Heart right ventricle (tissue), 16 donors: ENCODE results near the gene TMIGD3. TPM values are rescaled to one million over a fixed set of nuclear protein-coding genes. Genes with fewer than 3 reads are reported as not detected.

Source experiments
- ATAC-seq, 8 donors: fragments of 200-7000 bp; cut with Tn5 transposase; one replicate each; pipeline ENCODE4 v1.9.1; 2020; ENCODE audit warnings: mild to moderate bottlenecking in 8 of 8, moderate library complexity in 8 of 8, moderate number of reproducible peaks in 1 of 8
- DNase-seq, 2 donors: peaks; one replicate each; pipeline ENCODE4 v3.0.0-alpha.2; 2020
- H3K27ac ChIP-seq, 10 donors: fragments of 200-600 bp; sonication (generic) in 2 of 10; one replicate each; pipeline versions ENCODE4 v1.5.0 to v1.8.0; 2020 to 2022; ENCODE audit warnings: mild to moderate bottlenecking in 3 of 10
- H3K27me3 ChIP-seq, 7 donors: fragments of 200-600 bp; one replicate each; pipeline ENCODE4 v1.8.0; 2021 to 2022; ENCODE audit warnings: mild to moderate bottlenecking in 2 of 7
- H3K36me3 ChIP-seq, 9 donors: fragments of 200-600 bp; sonication (generic) in 1 of 9; one replicate each; pipeline versions ENCODE4 v1.5.0 to v1.8.0; 2020 to 2022; ENCODE audit warnings: mild to moderate bottlenecking in 2 of 9
- H3K4me1 ChIP-seq, 9 donors: fragments of 200-600 bp; sonication (generic) in 1 of 9; one replicate each; pipeline versions ENCODE4 v1.5.0 to v1.8.0; 2020 to 2022; ENCODE audit warnings: mild to moderate bottlenecking in 4 of 9
- H3K4me3 ChIP-seq, 10 donors: fragments of 200-600 bp; sonication (generic) in 2 of 10; one replicate each; pipeline versions ENCODE4 v1.5.0 to v1.8.0; 2020 to 2022; ENCODE audit warnings: mild to moderate bottlenecking in 7 of 10, moderate library complexity in 2 of 10
- H3K9me3 ChIP-seq, 11 donors: fragments of 200-600 bp in 10 of 11; sonication (generic) in 2 of 11; one replicate each; pipeline versions ENCODE4 v1.5.0 to v1.8.0; 2013 to 2022; ENCODE audit warnings: mild to moderate bottlenecking in 2 of 11, control low read depth in 1 of 11, moderate library complexity in 1 of 11
- CTCF ChIP-seq, 9 donors: fragments of 200-600 bp; sonication (generic) in 2 of 9; IDR thresholded peaks; one replicate each; pipeline versions ENCODE4 v1.5.0 to v1.8.0; 2021 to 2022; ENCODE audit warnings: antibody characterized with exemption in 9 of 9, mild to moderate bottlenecking in 5 of 9, moderate library complexity in 1 of 9
- WGBS, 2 donors: extraction: QIAGEN DNeasy Blood & Tissue Kit; methylation state at CpG; one replicate each; pipeline ENCODE4 v1.1.7; 2013; ENCODE audit warnings: inconsistent platforms in 1 of 2; 5-methylcytosine and 5-hydroxymethylcytosine counted together
- intact Hi-C, 10 donors: fragments of 100-400 bp; cut with DNase I; formaldehyde crosslinking; loops; one replicate each; pipeline versions ENCODE4 v1.11.1 to v1.14.2; 2022
- polyA plus RNA-seq, 2 donors: library from polyadenylated mRNA; stranded (reverse); fragments of 200-250 nt; gene quantifications; one replicate each; pipeline ENCODE4 v1.2.3, GENCODE V29; 2013
- total RNA-seq, 10 donors: library from RNA; stranded (reverse); fragmentation: NEBNext Ultra II Directional in 3 of 10; extraction: Animal tissue kit (Norgen Biotek cat#: 25700) in 3 of 10; gene quantifications; one replicate each; pipeline versions ENCODE4 v1.2.1 to v1.2.4, GENCODE V29; 2021 to 2023
- donor health status: Arrhythmogenic right ventricular cardiomyopathy.
- donor health status: ischemic (EF 13 %, LVEDD 7.1; RV severe dilation, severe dysfunction).
- donor health status: healthy with polysubstance abuse.
- donor health status: DM: no; HTN: yes; CAD: no.
- donor health status: DM: no; HTN: no; CAD: no.
- donor health status: ischemic (EF 25% LVEDD 6.9; RV normal size, moderate dysfunction).
- donor health status: ischemic (EF 25% LVEDD 5.7; RV mildly dilated, moderate dysfunction).
- donor health status: healthy.
- donor health status: DM: yes; HTN: yes; CAD: no.
- donor health status: Ischemic cardiomyopathy.
- donor health status: ischemic (EF 35%, LVEDD 5.7; RV mildly dilated, moderate dysfunction).
- donor health status: nonischemic (EF 11% LVEDD 7.7; RV severe dilation, severe dysfunction).
- donor health status: DM: yes; HTN: yes; CAD: no.
- donor health status: PGD.
- donor health status: ischemic (EF 29% LVEDD 5.4; RV normal size, mild dysfunction).
- donor health status: nonischemic (EF 23%, LVEDD 6.1; RV moderate dilation, normal function).

TMIGD3 gene
- total and polyA plus RNA-seq, 12 donors: 0.43 to 6.2 (median 1.4) TPM; not detected in 5

GRCh38 chr1:111474521-111474920 is 28.9 kb downstream of the TMIGD3 start:
- Histone ChIP-seq H3K36me3 (peaks cover 0 to 51% (median 7%) of the 10 kb centered on the region in 9 donors), H3K27ac (peak overlapping the region; percentile 3 to 93 (median 74))
- ATAC-seq: peak in 3 of 8 donors; percentile 6 to 25 (median 12)

GRCh38 chr1:111474106-111474505 is 29.3 kb downstream of the TMIGD3 start:
- DNase-seq (no peak), ATAC-seq (peak in 6 of 8 donors; percentile 25 to 78 (median 51))
- peaks cover 2 to 93% (median 44%) of the 10 kb centered on the region in 9 donors for H3K4me1 ChIP-seq
- peaks cover 0 to 55% (median 11%) of the 10 kb centered on the region in 9 donors for H3K36me3 ChIP-seq
- H3K27ac ChIP-seq: peak overlapping the region; percentile 3 to 93 (median 74)
- 13 to 14% methylated on average over 5 of the region's 5 CpGs for WGBS, 2 donors
- TF ChIP-seq CTCF (IDR thresholded peaks at IDR 0.05): no peak
- H3K9me3 ChIP-seq: no peaks in the 10 kb centered on the region
- no peaks in the 10 kb centered on the region for H3K27me3 ChIP-seq
- peak overlapping the region in 7 of 10 donors; percentile 16 to 58 (median 23) for H3K4me3 ChIP-seq
- intact Hi-C loops: loop anchor here in 1 of 10 donors (10.0 kb wide), 1 partner anchor 891 kb away; no protein-coding TSS in a partner anchor

More at GRCh38 chr1:111474521-111474920, 28.9 kb downstream of the TMIGD3 start:
- Histone ChIP-seq H3K4me1 (peaks cover 2 to 96% (median 44%) of the 10 kb centered on the region in 9 donors), H3K9me3 (no peaks in the 10 kb centered on the region), H3K27me3 (no peaks in the 10 kb centered on the region), H3K4me3 (peak overlapping the region in 7 of 10 donors; percentile 16 to 58 (median 23))
- no peak for DNase-seq
- 19 to 24% methylated on average over 4 of the region's 4 CpGs for whole genome bisulfite sequencing, 2 donors
- TF ChIP-seq CTCF (IDR thresholded peaks at IDR 0.05): no peak
- intact Hi-C loops: loop anchor here in 1 of 10 donors (10.0 kb wide), 1 partner anchor 890 kb away; no protein-coding TSS in a partner anchor

GRCh38 chr1:111471538-111471937 is 31.9 kb downstream of the TMIGD3 start:
- 95 to 96% methylated on average over 3 of the region's 3 CpGs for WGBS, 2 donors
- Histone ChIP-seq H3K4me1 (peaks cover 2 to 67% (median 41%) of the 10 kb centered on the region in 9 donors), H3K27ac (peak overlapping the region in 3 of 10 donors; percentile 29 to 93 (median 37)), H3K4me3 (no peak overlapping the region), H3K27me3 (no peaks in the 10 kb centered on the region), H3K36me3 (peaks cover 0 to 63% (median 18%) of the 10 kb centered on the region in 9 donors), H3K9me3 (no peaks in the 10 kb centered on the region)
- DNase-seq (no peak), ATAC-seq (no peak)
- intact Hi-C loops: loop anchor here in 1 of 10 donors (10.0 kb wide), 1 partner anchor 893 kb away; no protein-coding TSS in a partner anchor
- TF ChIP-seq CTCF (IDR thresholded peaks at IDR 0.05): no peak

GRCh38 chr1:111471012-111471411 is 32.4 kb downstream of the TMIGD3 start:
- H3K36me3 ChIP-seq: peaks cover 0 to 67% (median 19%) of the 10 kb centered on the region in 9 donors
- peak in 1 of 2 donors; percentile 49 for DNase-seq
- peak overlapping the region in 5 of 10 donors; percentile 3 to 93 (median 29) for H3K27ac ChIP-seq
- no peak for TF ChIP-seq CTCF (IDR thresholded peaks at IDR 0.05)
- intact Hi-C loops: loop anchor here in 1 of 10 donors (10.0 kb wide), 1 partner anchor 894 kb away; no protein-coding TSS in a partner anchor
- peak in 7 of 8 donors; percentile 26 to 74 (median 58) for ATAC-seq
- no peaks in the 10 kb centered on the region for H3K9me3 ChIP-seq
- no peak overlapping the region for H3K4me3 ChIP-seq
- WGBS, 2 donors: 51 to 58% methylated on average over 3 of the region's 3 CpGs
- H3K4me1 ChIP-seq: peaks cover 2 to 62% (median 35%) of the 10 kb centered on the region in 9 donors
- no peaks in the 10 kb centered on the region for H3K27me3 ChIP-seq
